Hematopoietic multipotent progenitor cell (in vitro differentiated cells): ENCODE measurements around the gene EDEM3. TPM values are rescaled to one million over a fixed set of nuclear protein-coding genes. Genes with fewer than 3 reads are reported as not detected.
"Not testable (repeated sequence)": the region's sequence is repeated elsewhere in the genome, so short reads cannot be mapped to it uniquely, and the experiment has no call there.

ENCODE experiments used
- DNase-seq, 3 donors: peaks; one replicate each; pipeline ENCODE4 v3.0.0-alpha.2; 2011 to 2015; ENCODE audit warnings: low read depth in 2 of 3, low spot score in 2 of 3
- total RNA-seq: library from RNA; depleted of rRNA; stranded (reverse); fragments of >200 nt; gene quantifications from one replicate; pipeline ENCODE4 v1.2.3, GENCODE V29; 2012

Gene EDEM3
- total RNA-seq, 1 donor = 14.3 TPM

DNA sequence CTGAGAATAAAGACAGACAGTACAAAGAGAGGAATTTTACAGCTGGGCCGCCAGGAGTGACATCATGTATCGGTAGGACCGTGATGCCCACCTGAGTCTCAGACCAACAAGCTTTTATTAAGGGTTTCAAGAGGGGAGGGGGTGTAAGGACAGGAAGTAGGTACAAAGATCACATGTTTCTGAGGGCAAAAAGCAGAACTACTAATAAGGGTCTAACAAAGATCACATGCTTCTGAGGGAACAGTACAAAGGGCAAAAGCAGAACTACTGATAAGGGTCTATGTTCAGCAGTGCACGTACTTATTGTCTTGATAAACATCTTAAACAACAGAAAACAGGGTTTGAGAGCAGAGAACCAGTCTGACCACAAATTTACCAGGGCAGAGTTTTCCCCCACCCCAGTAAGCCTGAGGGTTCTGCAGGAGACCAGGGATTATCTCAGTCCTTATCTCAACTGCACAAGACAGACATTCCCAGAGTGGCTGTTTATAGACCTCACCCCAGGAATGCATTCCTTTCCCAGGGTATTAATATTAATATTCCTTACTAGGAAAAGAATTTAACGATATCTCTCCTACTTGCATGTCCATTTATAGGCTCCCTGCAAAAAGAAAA is 73.9 kb downstream of the EDEM3 start:
- DNase-seq = peak in 1 of 3 donors; percentile 9

DNA sequence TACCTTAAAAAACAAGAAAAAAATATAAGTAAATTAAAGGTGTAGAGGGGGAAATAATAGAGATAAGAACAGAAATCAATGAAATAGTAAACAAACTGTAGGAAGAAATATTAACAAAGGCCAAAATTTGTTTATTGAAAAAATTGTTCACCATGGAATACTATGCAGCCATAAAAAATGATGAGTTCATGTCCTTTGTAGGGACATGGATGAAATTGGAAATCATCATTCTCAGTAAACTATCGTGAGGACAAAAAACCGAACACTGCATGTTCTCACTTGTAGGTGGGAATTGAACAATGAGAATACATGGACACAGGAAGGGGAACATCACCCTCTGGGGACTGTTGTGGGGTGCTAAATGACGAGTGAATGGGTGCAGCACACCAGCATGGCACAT is 75.2 kb downstream of the EDEM3 start:
- not testable (repeated sequence) for DNase-seq

DNA sequence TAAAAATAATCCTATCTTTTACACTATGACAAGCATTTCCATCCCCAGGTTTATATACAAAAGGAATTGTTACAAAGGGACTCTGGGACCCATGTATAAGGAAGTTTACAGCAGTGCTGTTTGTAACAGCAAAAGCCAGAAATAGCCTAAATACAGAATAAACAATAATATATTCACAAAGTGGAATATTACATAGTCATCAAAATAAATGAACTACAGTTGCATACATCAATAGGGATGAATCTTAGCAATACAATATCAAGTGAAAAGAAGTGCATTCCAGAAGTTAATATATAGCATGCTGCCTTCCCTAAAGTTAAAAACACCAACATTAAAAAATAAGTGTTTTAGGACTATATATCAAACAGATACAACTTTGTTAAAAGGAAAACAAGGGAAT is 77.3 kb downstream of the EDEM3 start:
- DNase-seq = no peak

GRCh38 chr1:184673305-184673704 is 81.4 kb downstream of the EDEM3 start:
- DNase-seq = no peak

DNA sequence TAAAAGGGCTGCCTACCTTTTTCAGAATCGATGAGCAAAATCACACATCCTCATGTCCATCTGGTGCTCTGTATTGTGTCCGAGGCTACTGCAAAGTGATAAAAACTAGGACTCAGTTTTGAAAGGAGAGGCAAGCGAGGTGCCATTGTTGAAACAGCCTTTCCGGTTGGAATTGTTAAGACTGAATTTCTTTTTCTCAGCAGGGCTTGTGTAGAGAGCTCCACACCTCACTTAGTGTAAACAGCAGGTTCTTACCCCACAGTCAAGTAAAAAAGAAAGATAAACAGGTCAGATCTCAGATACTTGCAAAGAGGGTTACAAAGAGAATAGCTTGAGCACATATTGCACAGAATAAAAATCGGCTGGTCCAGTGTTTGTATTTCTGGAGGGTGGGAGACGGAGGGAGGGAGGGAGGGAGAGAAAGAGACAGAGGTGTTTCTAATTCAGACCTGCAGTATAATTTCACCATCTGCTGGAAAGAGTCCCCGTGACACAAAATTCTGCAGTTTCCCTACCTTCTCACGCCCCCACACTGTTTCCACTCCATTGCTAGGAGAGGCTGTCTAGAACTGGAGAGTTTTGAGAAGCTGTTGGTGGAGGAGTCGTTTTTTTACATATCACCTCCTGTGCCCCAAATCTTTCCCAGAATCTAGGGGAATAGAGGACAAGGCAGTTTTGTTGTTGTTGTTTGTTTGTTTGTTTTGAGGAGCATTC is 82.5 kb downstream of the EDEM3 start:
- no peak for DNase-seq

- no peak for DNase-seq
Observed at GRCh38 chr1:184669391-184669790, 85.3 kb downstream of the EDEM3 start.

DNA sequence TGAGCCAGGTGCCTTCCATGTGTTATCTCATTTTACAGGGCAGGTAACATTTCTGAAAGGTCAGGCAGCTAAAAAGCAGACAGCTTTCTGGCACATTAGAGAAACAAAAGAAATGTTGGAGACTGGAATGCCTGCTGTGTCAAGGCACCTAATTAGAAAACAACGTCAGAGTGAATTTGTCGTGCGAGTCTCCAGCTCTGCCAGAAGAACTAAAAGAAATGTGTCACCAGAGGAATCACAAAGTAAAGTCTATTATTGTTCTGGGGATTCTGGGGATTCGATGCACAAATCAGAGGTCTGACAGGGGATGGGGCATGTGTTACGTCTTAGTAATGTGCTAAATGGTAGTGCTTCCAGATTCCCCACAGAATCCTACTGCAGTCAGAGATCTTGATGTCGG is 89.3 kb downstream of the EDEM3 start:
- no peak for DNase-seq

DNA sequence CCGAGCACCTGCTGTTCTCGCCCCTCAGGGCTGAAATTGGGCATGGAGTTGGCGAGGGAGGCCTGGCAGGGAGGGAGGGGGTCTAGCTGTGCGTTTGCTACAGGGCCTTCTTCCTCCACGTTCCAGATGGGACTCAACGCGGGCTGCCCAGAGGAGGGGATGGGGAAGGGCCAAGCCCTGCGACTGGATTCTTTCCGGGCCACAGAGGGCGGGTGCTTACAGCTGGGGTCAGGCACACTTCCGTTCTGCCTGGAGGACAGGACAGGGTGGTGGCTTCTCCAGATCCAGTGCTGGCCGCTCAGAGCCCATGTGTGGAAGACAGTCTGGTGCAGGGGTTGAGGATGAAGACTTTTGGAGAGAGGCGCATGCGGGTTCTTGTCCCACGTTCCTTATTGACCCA is 90.0 kb downstream of the EDEM3 start:
- DNase-seq = no peak

GRCh38 chr1:184664042-184664660 is 90.5 kb downstream of the EDEM3 start:
- DNase-seq = peak in 2 of 3 donors; percentile 58 to 72

GRCh38 chr1:184661801-184662200 is 92.9 kb downstream of the EDEM3 start:
- no peak for DNase-seq

- DNase-seq = no peak
Observed at GRCh38 chr1:184660462-184661191, 94.0 kb downstream of the EDEM3 start.

- no peak for DNase-seq
Observed at GRCh38 chr1:184658055-184658454, 96.6 kb downstream of the EDEM3 start.

DNA sequence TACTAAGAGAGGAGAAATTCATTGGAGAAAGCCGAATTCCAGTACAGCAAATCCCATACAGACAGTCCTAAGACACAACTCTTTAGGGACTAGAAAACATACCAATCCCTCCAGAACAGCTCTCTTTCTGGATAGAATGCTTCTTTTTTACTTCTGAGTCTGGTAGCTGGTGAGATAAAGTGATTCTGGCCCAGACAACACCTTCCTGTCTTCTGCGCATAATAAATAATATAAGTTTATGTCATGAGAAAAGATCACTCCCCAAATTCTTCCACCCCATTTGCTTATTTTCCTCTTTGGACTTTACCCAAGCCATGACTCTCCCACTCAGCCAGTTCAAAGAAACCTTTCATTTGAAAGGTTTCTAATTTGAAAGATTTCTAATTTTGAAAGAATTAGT is 98.4 kb downstream of the EDEM3 start:
- no peak for DNase-seq

DNA sequence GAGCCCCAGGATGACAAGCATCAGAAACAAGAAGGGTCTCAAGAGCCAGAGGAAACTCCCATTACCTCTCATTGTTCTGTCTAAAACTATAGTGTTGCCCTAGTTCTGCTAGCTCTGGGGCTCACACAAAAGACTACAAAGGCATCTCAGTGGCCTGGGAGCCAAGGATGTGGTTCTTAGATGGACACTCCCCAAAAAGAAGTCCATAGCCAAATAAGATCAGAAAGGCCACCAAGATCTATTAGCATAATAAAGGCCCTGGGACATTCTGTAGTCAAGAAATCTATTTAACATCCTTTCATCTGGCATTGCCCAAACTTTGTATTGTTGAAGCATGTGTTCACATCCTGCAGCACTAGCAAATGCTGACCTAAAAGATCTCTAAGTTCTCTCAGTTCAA is 99.5 kb downstream of the EDEM3 start:
- DNase-seq = no peak

GRCh38 chr1:184650177-184650866 is 104.3 kb downstream of the EDEM3 start:
- DNase-seq = no peak

DNA sequence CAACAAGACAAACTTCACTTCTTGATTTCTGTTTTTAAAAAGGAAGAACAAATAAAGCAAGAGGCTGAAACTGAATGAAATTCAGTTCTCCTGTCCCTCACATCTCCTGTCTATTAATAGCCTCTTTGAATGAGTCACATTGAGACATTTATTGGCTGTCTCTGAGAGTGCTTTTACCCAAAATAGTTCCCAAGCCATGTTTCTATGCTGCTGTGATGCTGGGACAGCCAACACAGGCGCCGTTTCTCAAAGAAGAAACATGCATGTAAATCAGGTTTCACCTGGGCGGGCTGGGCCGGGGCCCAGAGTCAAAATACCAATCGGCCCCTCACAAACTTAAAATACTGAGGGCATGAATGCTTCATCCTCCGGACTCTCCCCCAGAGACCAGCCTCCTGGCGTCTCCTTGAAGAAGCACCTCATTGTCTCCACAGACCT is 105.2 kb downstream of the EDEM3 start:
- no peak for DNase-seq

- DNase-seq = no peak
Observed at GRCh38 chr1:184648856-184649201, 105.8 kb downstream of the EDEM3 start.

- no peak for DNase-seq
Observed at GRCh38 chr1:184648160-184648855, 106.3 kb downstream of the EDEM3 start.

GRCh38 chr1:184647471-184647870 is 107.2 kb downstream of the EDEM3 start:
- DNase-seq = no peak

- DNase-seq = no peak
Observed at GRCh38 chr1:184646824-184647223, 107.8 kb downstream of the EDEM3 start.
